GM12874 (cell line): ENCODE results near the gene PINK1.

ENCODE experiments used
- TF ChIP-seq, protein P1 (sequence below): IDR thresholded peaks from 2 replicates; pipeline ENCODE4 v1.5.1; 2011; ENCODE audit warnings: low read depth, mild to moderate bottlenecking, control low read depth, low read length, moderate library complexity; ENCODE audit not compliant: insufficient read depth

The PINK1 gene

DNA sequence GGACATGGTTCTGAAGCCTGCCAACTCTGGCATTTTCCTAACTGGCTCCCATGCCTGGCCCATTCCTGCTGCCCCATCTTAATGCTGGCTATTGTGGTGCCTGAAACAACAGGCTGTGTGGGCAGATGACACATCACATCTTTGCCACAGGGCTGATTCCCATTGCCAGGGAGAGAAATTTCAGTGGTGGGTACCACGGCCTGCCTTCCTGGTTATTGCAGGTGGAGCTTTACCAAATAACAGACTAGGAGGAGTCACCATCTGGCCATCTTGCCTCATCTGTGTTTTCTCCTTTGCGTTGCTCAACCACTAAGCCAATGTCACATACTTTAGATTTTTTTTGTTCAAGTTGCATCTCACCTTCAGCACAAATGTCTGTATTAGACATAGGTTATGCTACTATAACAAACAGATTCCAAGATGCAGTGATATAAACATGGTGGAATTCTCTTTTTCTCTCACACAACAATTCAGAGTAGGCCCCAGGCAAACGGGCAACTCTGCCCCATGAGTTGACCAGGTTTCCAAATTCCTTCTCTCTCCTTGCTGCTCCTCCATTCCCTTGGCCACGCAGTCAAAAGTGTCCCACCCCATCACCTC is 30.3 kb upstream of the PINK1 start:
- TF ChIP-seq, protein P1, sequence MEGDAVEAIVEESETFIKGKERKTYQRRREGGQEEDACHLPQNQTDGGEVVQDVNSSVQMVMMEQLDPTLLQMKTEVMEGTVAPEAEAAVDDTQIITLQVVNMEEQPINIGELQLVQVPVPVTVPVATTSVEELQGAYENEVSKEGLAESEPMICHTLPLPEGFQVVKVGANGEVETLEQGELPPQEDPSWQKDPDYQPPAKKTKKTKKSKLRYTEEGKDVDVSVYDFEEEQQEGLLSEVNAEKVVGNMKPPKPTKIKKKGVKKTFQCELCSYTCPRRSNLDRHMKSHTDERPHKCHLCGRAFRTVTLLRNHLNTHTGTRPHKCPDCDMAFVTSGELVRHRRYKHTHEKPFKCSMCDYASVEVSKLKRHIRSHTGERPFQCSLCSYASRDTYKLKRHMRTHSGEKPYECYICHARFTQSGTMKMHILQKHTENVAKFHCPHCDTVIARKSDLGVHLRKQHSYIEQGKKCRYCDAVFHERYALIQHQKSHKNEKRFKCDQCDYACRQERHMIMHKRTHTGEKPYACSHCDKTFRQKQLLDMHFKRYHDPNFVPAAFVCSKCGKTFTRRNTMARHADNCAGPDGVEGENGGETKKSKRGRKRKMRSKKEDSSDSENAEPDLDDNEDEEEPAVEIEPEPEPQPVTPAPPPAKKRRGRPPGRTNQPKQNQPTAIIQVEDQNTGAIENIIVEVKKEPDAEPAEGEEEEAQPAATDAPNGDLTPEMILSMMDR = no peak

DNA sequence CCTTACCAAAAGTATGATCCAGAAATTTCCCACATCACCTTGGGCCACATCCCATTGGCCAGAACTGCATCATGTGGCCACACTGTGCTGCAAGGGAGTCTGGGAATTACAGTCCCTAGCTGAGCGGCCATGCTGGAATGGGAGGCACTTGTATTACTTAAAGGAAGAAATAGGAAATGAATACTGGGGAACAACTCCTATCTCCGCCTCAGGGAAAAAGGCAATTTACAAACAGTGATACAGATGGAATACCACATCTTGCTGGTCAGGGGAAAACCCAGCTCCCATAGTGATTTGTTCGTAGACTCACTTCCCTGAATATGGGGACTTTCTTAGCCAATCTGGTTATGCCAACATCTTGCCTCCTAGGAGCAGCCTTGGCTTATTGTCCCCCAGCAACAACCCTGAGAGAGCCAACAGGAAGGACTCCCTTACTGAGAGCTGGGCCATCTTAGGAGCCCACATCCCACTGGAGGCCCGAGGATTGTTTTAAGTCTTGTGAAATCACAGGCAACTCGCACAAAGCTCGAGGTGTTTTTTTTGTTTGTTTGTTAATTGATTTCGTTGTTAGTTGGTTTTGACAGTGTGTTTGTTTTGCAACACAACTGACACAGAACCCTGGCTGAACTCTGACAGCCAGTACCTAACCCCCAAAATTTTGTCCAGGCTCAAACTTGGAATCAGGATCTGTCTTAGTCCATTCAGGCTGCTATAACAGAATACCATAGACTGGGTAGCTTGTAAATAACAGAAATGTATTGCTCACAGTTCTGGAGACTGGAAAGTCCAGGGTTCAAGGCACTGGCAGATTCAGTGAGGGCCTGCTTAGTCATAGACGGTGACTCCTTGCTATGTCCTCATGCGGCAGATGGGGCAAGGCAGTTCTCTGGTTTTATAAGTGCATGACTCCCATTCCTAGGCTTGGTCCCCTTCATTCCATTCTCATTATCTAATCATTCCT is 29.5 kb upstream of the PINK1 start:
- TF ChIP-seq, protein P1 = no peak

DNA sequence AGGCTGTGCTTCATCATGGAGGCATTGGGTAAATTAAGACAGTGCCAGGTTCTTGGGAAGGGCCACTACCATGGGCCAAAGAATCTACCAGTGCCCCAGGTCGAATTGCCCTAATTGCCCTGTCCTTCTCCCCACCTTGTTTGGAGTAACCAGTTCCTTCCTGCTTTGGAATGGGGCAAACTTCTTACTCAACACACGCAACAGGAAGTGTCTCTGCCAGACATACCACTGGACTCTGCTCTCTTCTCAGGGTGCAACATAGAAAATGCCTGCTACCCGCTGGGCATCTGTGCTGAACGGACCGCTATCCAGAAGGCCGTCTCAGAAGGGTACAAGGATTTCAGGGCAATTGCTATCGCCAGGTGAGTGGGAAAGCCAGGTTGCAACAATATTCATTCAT is 28.6 kb upstream of the PINK1 start:
- TF ChIP-seq, protein P1 = no peak

DNA sequence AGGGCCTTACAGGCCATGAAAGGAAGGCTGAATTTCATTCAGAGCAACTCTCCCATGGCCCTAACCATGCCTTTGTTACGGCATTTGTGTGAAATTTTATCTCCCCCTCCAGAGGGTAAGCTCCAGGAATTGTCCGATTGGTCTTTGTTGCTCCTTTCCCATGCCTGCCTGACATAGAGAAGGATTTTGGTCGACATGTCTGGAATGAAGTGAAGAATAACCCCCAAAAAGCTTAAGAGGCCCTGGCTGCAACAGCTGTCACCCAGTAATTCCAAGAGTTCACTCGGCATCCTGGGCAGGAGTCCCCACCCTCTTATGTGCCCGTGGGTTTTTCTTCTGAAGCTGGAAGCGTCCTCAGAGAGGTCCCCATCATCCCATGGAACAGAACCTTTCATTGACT is 23.7 kb upstream of the PINK1 start:
- TF ChIP-seq, protein P1 = no peak

DNA sequence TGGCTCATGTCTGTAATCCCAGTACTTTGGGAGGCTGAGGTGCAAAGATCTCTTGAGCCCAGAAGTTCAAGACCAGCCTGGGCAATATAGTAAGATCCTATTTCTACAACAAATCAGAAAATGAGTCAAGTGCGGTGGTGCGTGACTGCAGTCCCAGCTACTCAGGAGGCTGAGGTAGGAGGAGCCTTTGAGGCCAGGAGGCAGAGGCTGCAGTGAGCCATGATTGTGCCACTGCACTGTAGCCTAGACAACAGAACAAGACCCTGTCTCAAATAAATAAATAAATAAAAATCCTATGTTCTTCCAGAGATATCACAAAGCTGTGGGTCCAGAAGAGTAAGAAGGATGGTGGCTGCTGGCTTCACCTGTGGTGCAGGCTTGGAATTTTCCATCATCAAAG is 22.3 kb upstream of the PINK1 start:
- TF ChIP-seq, protein P1 = no peak

DNA sequence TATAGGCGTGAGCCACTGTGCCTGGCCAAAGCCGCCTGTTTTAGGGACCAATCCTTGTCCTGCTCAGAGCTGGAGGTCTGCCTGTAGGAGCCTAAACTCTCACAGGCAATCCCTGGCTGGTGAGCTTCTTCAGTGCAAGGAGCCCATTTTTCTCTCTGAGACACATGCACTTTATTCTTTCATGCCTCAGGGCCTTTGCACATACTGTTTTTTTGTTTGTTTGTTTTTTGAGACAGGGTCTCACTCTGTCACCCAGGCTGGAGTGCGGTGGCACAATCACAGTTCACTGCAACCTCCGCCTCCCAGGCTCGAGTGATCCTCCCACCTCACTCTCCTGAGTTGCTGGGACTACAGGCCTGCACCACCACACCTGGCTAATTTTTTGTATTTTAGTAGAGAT is 21.6 kb upstream of the PINK1 start:
- TF ChIP-seq, protein P1 = no peak

DNA sequence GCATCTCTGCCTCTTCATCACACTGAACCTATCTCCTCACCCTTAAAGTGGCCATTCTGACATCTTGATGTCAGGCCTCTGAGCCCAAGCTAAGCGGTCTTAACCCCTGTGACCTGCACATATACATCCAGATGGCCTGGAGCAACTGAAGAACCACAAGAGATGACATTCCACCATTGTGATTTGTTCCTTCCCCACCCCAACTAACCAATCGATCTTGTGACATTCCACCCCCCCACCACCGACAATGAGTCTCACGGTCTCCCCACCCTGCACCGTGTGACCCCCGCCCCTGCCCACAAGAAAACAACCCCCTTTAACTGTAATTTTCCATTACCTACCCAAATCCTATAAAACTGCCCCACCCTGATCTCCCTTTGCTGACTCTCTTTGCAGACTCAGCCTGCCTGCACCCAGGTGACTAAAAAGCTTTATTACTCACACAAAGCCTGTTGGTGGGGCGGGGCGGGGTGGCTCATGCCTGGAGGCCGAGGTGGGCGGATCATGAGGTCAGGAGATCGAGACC is 21.0 kb upstream of the PINK1 start:
- TF ChIP-seq, protein P1 = no peak
